ENCODE measurements around the gene EP300.

- TF ChIP-seq CTCF (IDR thresholded peaks at IDR 0.05) (no peak), EZH2phosphoT487 (IDR thresholded peaks at IDR 0.05) (no peak)
Observed at GRCh38 chr22:41096841-41097240, 4.4 kb downstream of the EP300 start.

Data from neural progenitor cell (in vitro differentiated cells).